Stimulated activated CD8-positive, alpha-beta memory T cell treated with anti-CD3 and anti-CD28 coated beads, Interleukin-7, amount 100 ng/mL, for 4 hours (primary cell): Measurements from ENCODE around the gene MRPL1.
"Not testable (repeated sequence)": the region's sequence is repeated elsewhere in the genome, so short reads cannot be mapped to it uniquely, and the experiment has no call there.

Source experiments
- DNase-seq, 2 donors: peaks; one replicate each; pipeline ENCODE4 v3.0.0-alpha.2; 2020; ENCODE audit warnings: low read depth in 2 of 2

Gene MRPL1

DNA sequence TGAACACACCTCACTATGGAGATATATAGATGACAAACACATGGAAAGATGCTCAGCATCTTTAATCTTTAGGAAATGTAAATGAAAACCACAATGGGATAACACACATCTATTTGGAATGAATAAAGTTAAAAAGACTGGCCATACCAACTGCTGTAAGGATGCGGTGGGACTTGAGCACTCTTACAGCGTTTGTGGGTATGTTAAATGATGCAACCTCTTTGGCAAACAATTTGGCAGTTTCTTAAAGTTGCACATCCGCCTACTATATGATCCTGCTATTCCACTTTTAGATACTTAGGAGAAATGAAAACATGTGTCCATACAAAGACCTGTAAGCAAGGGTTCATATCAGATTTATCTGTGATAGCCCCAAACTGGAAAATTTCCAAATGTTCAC, 50.7 kb downstream of the MRPL1 start:
- no peak for DNase-seq

- no peak for DNase-seq
Observed at GRCh38 chr4:77917075-77917474, 54.4 kb downstream of the MRPL1 start.

DNA sequence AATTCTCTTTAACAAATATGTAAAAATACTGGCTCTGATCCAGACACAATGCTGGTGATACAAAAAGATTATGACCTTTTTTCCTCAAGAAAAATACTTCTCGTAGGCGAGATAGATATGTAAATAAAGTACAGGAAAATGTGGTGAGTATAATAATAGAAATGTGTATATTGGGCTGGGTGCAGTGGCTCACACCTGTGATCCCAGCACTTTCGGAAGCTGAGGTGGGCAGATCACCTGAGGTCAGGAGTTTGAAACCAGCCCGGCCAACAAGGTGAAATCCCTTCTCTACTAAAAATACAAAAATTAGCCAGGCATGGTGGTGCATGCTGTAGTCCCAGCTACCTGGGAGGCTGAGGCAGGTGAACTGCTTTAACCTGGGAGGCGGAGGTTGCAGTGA, 55.0 kb downstream of the MRPL1 start:
- no peak for DNase-seq

DNA sequence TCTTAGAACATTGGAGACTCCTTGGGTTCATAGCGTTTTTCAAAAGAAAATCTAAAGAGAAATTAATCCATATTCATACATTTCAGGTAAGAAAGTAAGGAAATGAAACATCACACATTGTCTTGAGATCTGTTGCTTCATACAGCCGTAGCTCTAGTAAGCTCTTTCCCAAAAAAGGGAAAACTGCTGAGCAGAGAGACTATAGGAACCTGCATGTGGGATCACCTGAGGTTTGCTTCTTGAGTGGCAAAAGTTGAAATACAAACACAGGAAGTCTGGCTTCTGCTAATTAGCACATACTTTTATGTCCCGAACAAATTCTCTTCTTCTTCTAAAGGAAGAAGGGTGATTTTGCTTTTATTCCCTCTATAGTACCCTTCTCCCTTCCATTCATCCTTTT, 57.7 kb downstream of the MRPL1 start:
- DNase-seq, result no peak

DNA sequence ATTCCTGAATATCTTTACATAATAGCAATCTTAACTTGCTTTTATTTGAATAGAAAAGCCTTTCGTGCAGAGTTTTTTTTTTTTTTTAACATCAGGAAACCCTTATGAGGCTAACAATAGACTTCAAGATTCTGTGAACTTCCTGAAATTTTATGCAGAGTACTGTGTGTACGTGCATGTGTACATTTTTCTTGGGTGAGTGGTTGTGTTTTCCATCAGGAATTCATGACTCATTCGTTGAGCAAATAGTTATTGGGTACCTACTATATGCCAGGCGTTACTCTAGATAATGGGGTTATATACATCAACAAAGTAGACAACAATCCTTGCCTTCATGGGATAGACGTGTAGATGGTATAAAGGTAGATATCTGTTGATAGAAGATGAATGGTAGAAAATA, 59.1 kb downstream of the MRPL1 start:
- no peak for DNase-seq

DNA sequence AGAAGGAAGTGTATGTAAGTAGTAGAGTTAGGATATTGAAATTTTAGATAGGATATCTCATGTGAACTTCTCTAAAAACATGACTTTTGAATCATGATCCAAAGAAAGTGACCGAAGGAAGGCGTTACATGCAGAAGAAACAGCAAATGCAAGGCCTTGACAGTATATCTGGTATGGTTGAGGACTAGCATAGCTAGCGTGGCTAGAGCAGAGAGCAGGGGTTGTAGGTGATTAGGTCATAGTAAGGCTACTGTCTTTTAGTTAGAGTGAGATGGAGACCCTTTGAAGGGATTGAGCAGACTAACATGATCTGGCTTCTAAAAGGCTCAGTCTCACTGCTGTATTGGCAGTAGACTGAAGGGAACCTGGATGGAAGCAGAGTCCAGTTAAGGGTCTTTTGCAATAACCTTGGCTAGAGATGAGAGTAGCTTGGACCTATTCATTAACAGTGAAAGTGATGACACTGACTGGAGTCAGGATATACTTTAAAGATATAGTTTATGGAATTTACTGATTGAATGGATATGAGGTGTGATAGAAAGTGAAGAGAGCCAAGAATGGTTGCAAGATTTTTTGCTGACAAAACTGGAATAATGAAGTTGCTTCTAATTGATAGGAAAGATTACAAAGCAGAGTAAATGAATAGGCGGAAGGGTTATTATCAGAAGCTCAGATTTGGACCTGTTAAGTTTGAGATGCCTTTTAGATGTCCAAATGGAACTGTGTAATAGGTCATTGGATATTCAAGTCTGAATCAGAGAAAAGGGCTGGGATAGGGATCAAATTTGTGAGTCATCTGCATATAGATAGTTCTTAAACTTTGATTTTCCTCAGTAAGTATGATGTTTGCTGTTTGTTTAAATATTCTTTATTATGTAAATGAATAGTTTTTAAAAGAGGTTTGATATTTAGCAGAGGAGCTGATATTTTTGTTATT, 59.8 kb downstream of the MRPL1 start:
- no peak for DNase-seq

DNA sequence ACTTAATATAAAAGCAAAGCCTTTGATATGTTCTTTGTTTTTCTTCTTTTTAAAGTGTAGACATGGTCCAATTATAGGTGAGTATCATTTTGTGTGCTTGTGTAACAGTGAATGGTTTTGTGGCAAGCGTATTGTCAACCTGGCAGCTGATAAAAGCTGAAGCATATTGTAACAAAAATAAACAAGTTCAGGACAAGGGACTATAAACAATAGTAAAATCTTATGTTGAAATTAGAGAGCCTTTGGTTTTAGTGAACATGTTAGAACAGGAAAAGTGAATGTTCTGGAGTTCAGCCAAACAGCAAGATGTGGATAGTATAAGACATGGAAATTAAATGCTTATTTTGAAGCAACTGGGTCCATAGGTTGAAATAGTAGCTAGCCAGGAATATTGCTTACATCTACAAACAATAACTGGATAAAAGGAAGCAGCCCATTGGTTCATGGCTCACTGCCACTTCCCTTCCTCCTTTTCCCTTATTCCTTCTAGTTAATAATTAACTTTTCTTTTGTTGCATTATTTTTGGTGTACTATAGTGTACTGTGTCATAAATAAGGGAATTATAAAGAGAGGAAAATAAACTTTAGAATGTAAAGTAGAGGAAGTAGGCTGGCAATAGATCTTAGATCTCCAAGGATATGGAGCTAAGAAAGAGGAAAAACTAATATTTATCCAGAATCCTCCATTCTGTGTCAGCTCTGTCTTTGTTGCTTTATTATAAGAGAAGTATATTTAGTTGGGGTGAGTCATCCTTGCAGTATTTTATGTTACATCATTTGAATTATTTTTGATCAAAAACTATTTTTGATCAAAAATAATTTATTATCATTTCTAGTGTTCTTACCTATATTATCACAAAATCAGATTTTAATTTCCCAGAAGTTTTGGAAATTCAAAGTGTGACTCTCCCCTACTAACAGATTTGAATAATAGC, 65.6 kb downstream of the MRPL1 start:
- DNase-seq, result no peak

- DNase-seq, result no peak
Observed at GRCh38 chr4:77930154-77930639, 67.6 kb downstream of the MRPL1 start.

DNA sequence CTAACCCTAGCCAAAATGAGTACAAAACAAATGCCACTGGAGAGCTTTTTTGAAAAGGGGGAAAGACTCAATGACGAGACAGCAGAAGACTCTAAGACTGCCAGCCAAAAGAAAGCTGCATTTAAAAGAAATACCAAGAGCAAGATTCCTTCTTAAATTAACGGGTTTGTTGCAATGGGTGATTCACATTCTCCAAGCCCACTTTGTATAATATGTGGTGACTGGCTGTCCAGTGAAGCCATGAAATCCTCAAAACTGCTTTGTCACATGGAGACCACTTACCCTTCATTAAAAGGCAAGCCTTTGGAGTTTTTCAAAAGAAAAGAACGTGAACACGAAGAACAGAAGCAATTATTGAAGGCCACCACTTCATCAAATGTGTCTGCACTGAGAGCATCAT, 68.2 kb downstream of the MRPL1 start:
- no peak for DNase-seq

DNA sequence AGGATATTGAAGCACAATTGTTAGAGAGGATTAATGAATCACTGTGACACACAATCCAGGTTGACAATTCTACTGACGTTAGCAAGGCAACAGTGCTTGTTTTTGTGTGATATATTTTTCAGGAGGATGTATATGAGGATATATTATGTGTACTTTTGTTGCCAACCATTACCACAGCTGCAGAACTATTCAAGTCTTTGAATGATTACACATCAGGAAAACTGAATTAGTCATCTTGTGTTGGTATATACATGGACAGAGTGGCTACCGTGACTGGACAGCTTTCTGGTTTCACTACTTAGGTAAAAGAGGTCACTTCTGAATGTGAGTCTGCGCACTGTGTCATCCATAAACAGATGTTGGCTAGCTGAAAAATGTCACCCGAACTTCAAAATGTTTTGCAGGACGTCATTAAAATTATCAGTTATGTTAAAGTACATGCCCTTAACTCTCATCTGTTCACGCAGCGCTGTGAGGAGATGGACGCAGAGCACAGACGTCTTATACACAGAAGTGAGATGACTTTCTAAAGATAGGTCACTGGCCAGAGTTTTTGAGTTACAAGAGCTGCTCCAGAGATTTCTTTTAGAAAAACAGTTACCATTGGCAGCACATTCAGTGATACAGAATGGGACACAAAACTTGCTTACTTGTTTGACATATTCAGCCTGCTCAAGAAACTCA, 69.0 kb downstream of the MRPL1 start:
- no peak for DNase-seq

DNA sequence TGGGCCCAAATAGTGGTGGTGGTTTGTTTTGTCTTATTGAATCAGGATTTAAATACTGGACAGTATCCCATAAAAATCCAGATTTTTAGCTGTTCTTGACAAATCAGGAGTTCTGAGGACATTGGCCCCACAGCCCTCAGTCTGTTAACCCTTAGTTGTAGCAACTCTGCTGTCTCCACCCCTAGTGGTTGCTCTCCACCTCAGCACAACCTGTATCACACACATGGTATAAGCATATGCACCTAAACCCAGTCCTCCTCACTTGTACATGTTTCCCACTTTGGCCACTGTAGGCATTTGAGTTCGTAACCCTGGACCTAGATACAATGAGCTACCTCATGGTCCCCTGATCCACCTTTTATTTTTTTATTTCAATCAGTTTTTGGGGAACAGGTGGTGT, 75.9 kb downstream of the MRPL1 start:
- DNase-seq, result no peak

DNA sequence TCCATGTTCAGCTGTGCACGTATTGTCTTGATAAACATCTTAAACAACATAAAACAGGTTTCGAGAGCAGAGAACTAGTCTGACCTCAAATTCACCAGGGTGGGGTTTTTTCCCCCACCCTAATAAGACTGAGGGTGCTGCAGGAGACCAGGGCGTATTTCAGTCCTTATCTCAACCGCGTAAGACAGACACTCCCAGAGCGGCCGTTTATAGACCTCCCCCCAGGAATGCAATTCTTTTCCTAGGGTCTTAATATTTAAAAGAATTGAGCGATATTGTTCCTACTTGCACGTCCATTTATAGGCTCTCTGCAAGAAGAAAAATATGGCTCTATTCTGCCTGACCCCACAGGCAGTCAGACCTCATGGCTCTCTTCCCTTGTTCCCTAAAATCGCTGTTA, 83.3 kb downstream of the MRPL1 start:
- not testable (repeated sequence) for DNase-seq

GRCh38 chr4:77950203-77950602, 87.6 kb downstream of the MRPL1 start:
- no peak for DNase-seq

DNA sequence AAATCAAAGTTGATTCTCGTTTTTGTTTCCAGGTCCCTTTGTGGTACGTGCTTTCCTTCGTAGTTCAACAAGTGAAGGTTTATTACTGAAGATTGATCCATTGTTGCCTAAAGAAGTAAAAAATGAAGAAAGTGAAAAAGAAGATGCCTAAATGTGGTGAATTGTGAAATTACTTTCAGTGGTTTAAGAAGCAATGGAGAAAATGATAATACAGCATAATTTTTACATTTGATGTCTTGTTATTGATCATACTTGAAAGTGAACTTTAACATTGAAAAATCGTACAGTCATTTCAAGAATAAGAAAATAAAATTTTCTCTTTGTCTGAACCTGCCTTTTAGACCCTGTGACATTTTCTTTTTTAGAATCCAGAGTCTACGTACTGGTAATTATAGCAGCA, 89.8 kb downstream of the MRPL1 start:
- DNase-seq, result no peak

DNA sequence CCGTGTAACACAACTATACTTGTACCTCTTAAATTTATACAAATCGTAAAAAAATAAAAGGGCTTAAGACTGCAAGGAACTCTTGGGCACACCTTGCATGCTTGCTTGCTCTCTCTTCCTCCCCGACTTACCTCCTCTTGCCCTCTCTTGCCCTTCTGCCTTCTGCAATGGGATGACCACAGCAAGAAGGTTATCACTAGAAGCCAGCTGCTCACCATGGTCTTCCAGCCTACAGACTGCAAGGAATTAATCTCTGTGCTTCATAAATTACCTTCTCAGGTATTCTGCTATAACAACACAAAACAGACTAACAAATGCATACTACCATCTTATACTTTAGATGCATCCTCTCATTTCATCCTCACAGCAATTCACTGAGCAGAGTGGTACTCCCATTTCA, 92.1 kb downstream of the MRPL1 start:
- DNase-seq, result no peak

- DNase-seq, result no peak
Observed at GRCh38 chr4:77956917-77957316, 94.3 kb downstream of the MRPL1 start.

- no peak for DNase-seq
Observed at GRCh38 chr4:77958897-77959296, 96.3 kb downstream of the MRPL1 start.

DNA sequence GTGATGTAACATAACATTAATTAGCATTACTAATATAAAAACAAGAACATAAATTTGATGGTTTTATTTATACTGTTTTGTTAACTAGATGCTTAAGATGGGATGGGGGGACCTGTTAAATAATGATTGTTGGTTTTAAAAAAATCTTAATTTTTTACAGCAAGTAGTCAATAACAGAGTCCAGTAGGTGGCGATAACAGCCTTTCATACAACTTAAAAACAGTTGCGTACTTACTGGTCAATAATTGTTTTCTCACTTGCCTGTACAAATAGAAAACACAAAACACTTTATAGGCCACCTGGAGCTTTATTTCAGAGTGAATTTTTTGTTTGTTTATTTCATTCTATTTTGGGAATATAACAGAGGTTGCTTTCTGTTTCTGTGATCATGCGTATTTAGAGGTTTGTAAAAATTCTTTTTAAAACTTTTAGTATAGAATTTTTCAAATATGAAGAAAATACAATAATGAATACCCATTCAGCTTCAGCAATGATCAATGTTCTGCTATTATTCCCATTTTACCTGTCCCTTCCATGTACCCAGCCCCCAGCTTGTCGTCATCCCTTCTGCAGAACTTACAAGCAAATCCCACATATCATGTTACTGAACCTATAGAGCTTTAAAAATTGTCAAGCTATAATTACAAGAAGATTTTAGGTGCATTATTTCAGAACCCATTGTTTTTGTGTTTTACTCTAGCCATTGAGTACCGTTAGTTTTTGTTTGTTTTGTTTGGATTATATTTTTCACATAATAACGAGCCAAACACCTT, 97.1 kb downstream of the MRPL1 start:
- no peak for DNase-seq

DNA sequence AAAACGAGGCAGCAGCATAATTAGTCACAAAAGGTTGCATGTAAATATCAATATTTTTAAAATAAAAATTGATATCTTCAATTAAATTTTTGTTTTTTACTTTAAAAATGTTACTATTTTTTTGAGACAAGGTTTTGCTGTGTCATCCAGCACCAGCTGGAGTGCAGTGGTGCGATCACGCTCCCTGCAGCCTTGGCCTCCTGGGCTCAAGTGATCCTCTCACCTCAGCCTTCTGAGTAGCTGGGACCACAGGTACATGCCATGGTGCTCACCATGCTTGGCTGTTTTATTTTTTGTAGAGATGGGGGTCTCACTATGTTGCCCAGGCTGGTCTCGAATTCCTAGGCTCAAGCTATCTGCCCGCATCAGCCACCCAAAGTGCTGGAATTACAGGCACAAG, 97.7 kb downstream of the MRPL1 start:
- DNase-seq, result no peak

DNA sequence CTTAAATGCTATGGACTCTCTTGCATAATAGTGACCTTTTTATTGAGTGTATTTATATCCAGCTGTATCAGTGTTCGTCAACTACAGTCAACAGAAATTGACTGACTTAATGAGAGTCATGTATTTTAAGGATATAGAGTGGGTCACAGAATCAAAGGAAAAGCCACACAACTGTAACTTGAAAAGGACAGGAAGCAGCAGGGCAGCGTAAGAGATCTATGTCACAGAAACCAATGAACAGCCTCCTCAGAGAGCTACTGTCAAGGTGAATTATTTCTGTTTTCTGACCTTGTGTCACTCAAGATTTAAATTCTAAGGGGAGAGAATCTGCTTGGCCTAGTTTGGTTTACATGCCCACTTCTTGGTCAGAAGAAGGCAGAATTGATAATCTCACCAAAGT, 100.4 kb downstream of the MRPL1 start:
- DNase-seq, result no peak

DNA sequence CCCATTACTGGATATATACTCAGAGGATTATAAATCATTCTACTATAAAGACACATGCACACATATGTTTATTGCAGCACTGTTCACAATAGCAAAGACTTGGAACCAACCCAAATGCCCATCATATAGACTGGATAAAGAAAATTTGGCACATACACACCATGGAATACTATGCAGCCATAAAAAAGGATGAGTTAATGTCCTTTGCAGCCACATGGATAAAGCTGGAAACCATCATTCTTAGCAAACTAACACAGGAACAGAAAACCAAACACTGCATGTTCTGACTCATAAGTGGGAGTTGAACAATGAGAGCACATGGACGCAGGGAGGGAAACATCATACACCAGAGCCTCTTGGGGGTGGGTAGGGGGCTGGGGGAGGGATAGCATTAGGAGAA, 111.0 kb downstream of the MRPL1 start:
- DNase-seq, result not testable (repeated sequence)
